Smooth muscle cell (in vitro differentiated cells): Measurements from ENCODE around the gene PTPN13. TPM values are rescaled to one million over a fixed set of nuclear protein-coding genes. Genes with fewer than 3 reads are reported as not detected.

Experiments used
- DNase-seq: peaks from one replicate; lab custom pipeline; 2025; ENCODE audit not compliant: unreplicated experiment; lab: John Stamatoyannopoulos, UW
- H2AFZ ChIP-seq: fragments of 200-600 bp; sonication (generic); 2 replicates; pipeline ENCODE4 v1.6.0; 2016; ENCODE audit warnings: antibody characterized with exemption, low read depth, mild to moderate bottlenecking
- H3F3A ChIP-seq: fragments of 200-600 bp; sonication (generic); 2 replicates; pipeline ENCODE4 v1.6.0; 2017; ENCODE audit warnings: antibody characterized with exemption, low read depth
- H3K27ac ChIP-seq: fragments of 200-600 bp; sonication (generic); 2 replicates; pipeline ENCODE4 v1.5.1; 2016; ENCODE audit warnings: low read depth, mild to moderate bottlenecking
- H3K27me3 ChIP-seq: fragments of 200-600 bp; sonication (generic); 2 replicates; pipeline ENCODE4 v1.6.1; 2016; ENCODE audit warnings: low read depth, mild to moderate bottlenecking
- H3K36me3 ChIP-seq: fragments of 200-600 bp; sonication (generic); 2 replicates; pipeline ENCODE4 v1.5.1; 2016; ENCODE audit warnings: low read depth
- H3K4me1 ChIP-seq: fragments of 200-600 bp; sonication (generic); 2 replicates; pipeline ENCODE4 v1.5.1; 2016; ENCODE audit warnings: low read depth
- H3K4me2 ChIP-seq: fragments of 200-600 bp; sonication (generic); 2 replicates; pipeline ENCODE4 v1.6.0; 2016; ENCODE audit warnings: mild to moderate bottlenecking
- H3K4me3 ChIP-seq: fragments of 200-600 bp; sonication (generic); 2 replicates; pipeline ENCODE4 v1.5.1; 2016; ENCODE audit warnings: mild to moderate bottlenecking
- H3K79me2 ChIP-seq: fragments of 200-600 bp; sonication (generic); 2 replicates; pipeline ENCODE4 v1.6.0; 2016; ENCODE audit warnings: low read depth, mild to moderate bottlenecking
- H3K9ac ChIP-seq: fragments of 200-600 bp; sonication (generic); 2 replicates; pipeline ENCODE4 v1.6.0; 2016; ENCODE audit warnings: low read depth
- H3K9me3 ChIP-seq: fragments of 200-600 bp; sonication (generic); replicated peaks from 2 replicates; pipeline ENCODE4 v1.5.1; 2016; ENCODE audit warnings: low read depth
- H4K20me1 ChIP-seq: fragments of 200-600 bp; sonication (generic); 2 replicates; pipeline ENCODE4 v1.6.0; 2016; ENCODE audit warnings: low read depth
- CTCF ChIP-seq: fragments of 200-600 bp; sonication (generic); IDR thresholded peaks from 2 replicates; pipeline ENCODE4 v1.5.1; 2017; ENCODE audit warnings: borderline replicate concordance, mild to moderate bottlenecking, antibody characterized with exemption; ENCODE audit not compliant: insufficient read depth, poor library complexity, severe bottlenecking
- WGBS: methylation state at CpG from one replicate; pipeline ENCODE4 v1.1.7; 2016; ENCODE audit warnings: low lambda C conversion rate; 5-methylcytosine and 5-hydroxymethylcytosine counted together
- polyA plus RNA-seq: library from polyadenylated mRNA; unstranded; fragments of >200 nt; fragmentation: Nextera tagmentation; extraction: Ambion mirVana; gene quantifications from 2 replicates; pipeline ENCODE4 v1.2.1, GENCODE V29; 2016
- total RNA-seq: library from RNA; depleted of rRNA; stranded (reverse); fragments of >200 nt; gene quantifications from 2 replicates; pipeline ENCODE4 v1.2.3, GENCODE V29; 2014

Gene PTPN13
- total and polyA plus RNA-seq, 2 experiments from 2014 or later = 14.9 to 52.9 TPM

DNA sequence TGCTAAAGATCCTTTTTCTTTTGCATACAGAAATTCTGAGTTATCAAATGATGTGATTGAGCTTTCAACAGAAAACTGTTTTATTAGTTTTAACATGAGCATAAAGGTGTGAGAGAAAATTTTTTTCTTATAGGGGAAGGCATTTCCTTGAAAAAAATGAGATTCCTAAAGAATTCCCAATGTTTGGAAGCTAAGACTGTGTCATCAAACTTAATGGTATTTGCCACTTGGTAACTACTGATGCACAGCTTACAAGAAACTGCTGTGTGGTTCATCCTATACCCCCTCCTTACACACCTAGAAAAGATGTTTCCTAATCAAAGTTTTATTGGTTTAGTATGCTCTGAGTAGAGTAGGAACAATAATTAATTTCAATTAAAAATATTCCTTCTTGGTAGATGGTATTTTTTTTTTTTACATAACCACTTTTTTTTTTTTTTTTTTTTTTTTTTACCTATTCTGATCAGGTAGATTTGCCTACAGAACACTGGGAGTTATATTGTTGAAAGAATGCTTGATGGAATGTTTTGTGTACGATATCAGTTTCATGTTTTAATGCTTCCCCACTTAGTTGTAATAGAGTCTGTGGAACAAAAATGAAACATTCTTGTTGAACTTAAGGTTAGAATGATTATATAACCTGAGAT lies 6.0 kb downstream of the PTPN13 start:
- H3K4me2 ChIP-seq = peak overlapping the region; percentile 10
- DNase-seq = no peak
- no peaks in the 10 kb centered on the region for H3K27me3 ChIP-seq
- peaks cover 67% of the 10 kb centered on the region for H3K4me1 ChIP-seq
- peaks cover 98% of the 10 kb centered on the region for H3K79me2 ChIP-seq
- peaks cover 7% of the 10 kb centered on the region for H3F3A ChIP-seq
- 88% methylated on average over 1 of the region's 1 CpG for WGBS
- no peak overlapping the region for H2AFZ ChIP-seq
- H4K20me1 ChIP-seq = peaks cover 74% of the 10 kb centered on the region
- no peak overlapping the region for H3K4me3 ChIP-seq
- H3K9me3 ChIP-seq = no peaks in the 10 kb centered on the region
- no peaks in the 10 kb centered on the region for H3K36me3 ChIP-seq
- no peak overlapping the region for H3K27ac ChIP-seq
- no peak for TF ChIP-seq CTCF
- H3K9ac ChIP-seq = no peak overlapping the region

DNA sequence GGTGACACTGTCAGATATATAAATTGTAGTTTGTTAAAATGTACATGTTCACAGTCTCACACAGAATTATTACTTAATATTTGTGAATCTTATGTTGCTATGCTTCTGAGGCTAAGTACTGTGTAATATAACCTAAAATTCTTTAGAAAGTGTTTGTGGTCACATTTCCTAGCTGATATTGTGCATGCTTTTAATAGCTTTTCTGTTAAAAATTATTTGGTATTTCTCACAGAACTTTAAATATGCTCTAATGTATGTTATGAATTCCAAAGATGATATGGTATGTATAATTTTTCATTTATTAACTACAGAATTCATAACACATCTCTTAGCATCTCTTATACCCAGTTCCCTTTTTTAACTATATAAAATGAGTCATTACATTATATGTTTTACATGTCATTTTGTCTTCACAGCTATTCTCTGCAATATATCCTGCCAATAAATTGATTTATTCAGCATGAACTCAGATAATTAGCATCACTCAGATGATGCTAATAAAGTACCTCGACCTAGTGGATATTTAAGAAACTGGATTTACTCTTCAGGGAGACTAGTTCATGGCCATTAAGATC lies 9.3 kb downstream of the PTPN13 start:
- Histone ChIP-seq H3K9ac (no peak overlapping the region), H3K36me3 (no peaks in the 10 kb centered on the region), H2AFZ (no peak overlapping the region), H3K27ac (no peak overlapping the region), H3K9me3 (no peaks in the 10 kb centered on the region), H4K20me1 (peaks cover 92% of the 10 kb centered on the region), H3K79me2 (peaks cover 100% of the 10 kb centered on the region), H3K4me1 (peaks cover 41% of the 10 kb centered on the region), H3K27me3 (no peaks in the 10 kb centered on the region), H3F3A (no peaks in the 10 kb centered on the region), H3K4me3 (no peak overlapping the region), H3K4me2 (no peak overlapping the region)
- TF ChIP-seq CTCF = no peak
- 88% methylated on average over 1 of the region's 1 CpG for WGBS
- no peak for DNase-seq

GRCh38 chr4:86606809-86607208 lies 12.7 kb downstream of the PTPN13 start:
- Histone ChIP-seq H3K36me3 (no peaks in the 10 kb centered on the region), H3F3A (no peaks in the 10 kb centered on the region), H3K9ac (no peak overlapping the region), H3K4me3 (no peak overlapping the region), H3K79me2 (peaks cover 100% of the 10 kb centered on the region), H2AFZ (no peak overlapping the region), H3K9me3 (no peaks in the 10 kb centered on the region), H4K20me1 (peaks cover 96% of the 10 kb centered on the region), H3K4me1 (peaks cover 24% of the 10 kb centered on the region), H3K4me2 (no peak overlapping the region), H3K27ac (no peak overlapping the region), H3K27me3 (no peaks in the 10 kb centered on the region)
- no peak for TF ChIP-seq CTCF
- no peak for DNase-seq

DNA sequence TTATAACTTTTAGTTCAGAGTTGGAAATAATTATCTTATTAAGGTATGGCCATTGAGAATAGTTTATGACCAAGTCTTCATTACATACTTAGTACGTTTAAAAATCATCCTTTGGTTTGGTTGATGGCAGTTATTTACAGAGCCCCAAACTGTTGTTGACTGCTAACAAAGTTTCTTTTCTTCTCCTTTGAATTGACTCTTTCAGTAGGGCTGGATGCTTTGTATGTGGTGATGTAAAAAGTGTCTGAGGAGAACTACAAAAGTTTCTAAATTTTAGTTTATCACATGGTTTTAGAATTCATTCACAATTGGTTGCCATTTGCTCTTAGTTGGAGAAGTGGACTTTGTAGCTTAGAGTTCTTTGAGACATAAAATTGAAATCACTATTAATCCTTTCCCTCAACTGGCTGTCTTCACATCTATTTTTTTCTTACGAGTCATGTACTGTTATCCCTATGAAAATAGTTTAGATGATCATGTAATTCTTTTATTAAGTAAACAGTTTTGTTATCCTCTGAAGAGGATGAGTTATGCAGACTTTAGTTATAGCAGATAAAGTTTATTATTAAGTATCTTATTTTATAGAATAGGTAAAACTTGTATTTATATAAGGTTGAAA lies 14.8 kb downstream of the PTPN13 start:
- no peak overlapping the region for H2AFZ ChIP-seq
- H3K4me1 ChIP-seq = peaks cover 20% of the 10 kb centered on the region
- DNase-seq = no peak
- no peak overlapping the region for H3K4me2 ChIP-seq
- H3K9ac ChIP-seq = no peak overlapping the region
- no peaks in the 10 kb centered on the region for H3F3A ChIP-seq
- peaks cover 89% of the 10 kb centered on the region for H4K20me1 ChIP-seq
- H3K27me3 ChIP-seq = no peaks in the 10 kb centered on the region
- no peaks in the 10 kb centered on the region for H3K36me3 ChIP-seq
- no peak overlapping the region for H3K27ac ChIP-seq
- no peaks in the 10 kb centered on the region for H3K9me3 ChIP-seq
- H3K4me3 ChIP-seq = no peak overlapping the region
- peaks cover 100% of the 10 kb centered on the region for H3K79me2 ChIP-seq
- TF ChIP-seq CTCF = no peak
- 87% methylated on average over 2 of the region's 2 CpGs for WGBS
